Activated CD4-positive, alpha-beta T cell treated with anti-CD3 and anti-CD28 coated beads, Interleukin-2, amount 50 U/mL, for 4 hours (primary cell): ENCODE measurements around the gene DISP1.

Experiments
- DNase-seq, 2 experiments: peaks; one replicate each; pipeline ENCODE4 v3.0.0-alpha.2; 2020

DISP1 gene

GRCh38 chr1:222814536-222815439 lies at the start of gene DISP1:
Gene DISP1, plus strand, starts transcription at chr1:222815039. Its CDS starts 127,785 bp downstream, at chr1:222942824.
- DNase-seq = peak; percentile 70 to 71

DNA sequence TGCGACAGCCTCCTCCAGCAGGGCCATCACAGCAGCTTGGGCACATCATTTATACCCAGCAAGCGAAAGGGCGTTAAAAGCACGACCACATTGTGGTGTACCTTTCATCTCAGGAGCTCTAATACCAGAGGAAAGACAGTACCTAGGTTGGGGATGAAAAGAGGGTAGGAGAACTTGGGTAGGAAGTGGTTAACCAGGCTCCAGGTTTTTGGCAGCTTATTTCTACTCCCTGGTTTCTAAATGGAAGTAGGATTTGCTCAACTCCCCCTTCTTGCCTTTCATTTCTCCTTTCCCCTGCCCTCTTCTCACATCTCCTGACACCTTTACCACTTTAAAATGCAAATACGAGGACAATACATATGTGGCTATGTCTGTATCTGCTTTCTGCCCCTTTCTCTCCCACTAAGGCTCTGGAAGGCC lies 47.7 kb upstream of the DISP1 start:
- DNase-seq = no peak

GRCh38 chr1:222768592-222768991 lies 46.2 kb upstream of the DISP1 start:
- DNase-seq = no peak

DNA sequence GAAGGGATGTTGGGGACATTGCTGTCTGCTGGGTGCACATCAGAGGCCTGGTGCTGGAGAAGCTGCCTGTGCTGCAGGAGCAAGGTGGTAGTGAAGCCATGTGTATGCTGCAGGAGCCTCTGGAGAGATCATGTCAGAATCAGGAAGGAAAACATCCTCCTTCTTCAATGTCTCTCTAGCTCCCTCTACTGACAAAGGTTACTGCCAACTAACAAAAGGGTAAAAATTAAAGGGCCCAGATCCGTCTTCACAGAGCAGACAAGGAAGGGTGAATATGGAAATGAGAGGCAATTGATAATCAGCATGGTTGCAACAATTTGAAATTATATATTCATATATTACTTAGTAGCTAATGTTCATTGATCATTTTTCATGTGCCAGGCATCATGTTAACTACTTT lies 45.7 kb upstream of the DISP1 start:
- DNase-seq = no peak

- no peak for DNase-seq
Observed at GRCh38 chr1:222769971-222770620, 44.7 kb upstream of the DISP1 start.

DNA sequence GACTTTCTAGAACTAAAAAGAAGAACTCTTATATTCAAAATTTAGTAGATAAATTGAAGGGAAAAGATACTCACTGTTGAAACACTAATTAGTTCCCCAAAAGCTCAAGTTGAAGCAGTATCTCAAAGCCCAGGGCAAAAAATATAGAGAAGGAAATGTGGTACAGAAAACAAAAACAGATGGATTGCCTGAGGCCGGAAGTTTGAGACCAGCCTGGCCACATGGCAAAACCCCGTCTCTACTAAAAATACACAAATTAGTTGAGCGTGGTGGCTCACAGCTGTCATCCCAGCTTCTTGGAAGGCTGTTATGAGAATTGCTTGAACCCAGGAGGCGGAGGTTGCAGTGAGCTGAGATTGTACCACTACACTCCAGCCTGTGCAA lies 41.9 kb upstream of the DISP1 start:
- DNase-seq = no peak

DNA sequence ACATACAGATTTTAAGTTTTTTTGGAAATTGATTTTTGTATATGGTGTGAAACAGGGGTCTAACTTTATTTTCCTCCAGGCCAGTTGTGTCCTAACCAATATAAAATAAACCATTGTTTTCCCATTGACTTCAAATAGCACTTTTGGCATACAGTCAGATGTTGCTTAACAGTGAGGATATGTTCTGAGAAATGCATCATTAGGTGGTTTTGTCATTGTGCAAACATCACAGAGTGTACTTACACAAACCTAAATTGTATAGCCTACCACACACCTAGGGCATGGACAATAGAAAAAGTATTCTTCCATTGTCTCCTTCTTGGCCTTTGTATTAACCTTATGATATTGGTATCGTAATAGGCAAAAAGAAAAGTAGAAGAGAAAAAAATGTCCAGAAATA lies 37.4 kb upstream of the DISP1 start:
- DNase-seq = no peak

- no peak for DNase-seq
Observed at GRCh38 chr1:222777977-222778376, 36.9 kb upstream of the DISP1 start.

DNA sequence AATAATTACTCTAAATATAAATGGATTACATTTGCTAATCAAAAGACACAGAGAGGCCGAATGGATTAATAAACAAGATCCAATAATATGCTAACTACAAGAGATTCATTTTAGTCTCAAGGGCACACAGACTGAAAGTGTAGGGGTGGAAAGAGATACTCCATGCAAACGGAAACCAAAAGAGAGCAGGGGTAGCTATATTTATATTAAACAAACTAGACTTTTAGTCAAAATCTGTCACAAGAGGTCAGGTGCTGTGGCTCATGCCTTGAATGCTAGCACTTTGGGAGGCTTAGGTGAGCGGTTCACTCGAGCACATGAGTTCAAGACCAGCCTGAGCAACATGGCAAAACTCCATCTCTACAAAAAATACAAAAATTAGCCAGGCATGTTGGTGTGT lies 33.6 kb upstream of the DISP1 start:
- no peak for DNase-seq

GRCh38 chr1:222783051-222783450 lies 31.8 kb upstream of the DISP1 start:
- no peak for DNase-seq

DNA sequence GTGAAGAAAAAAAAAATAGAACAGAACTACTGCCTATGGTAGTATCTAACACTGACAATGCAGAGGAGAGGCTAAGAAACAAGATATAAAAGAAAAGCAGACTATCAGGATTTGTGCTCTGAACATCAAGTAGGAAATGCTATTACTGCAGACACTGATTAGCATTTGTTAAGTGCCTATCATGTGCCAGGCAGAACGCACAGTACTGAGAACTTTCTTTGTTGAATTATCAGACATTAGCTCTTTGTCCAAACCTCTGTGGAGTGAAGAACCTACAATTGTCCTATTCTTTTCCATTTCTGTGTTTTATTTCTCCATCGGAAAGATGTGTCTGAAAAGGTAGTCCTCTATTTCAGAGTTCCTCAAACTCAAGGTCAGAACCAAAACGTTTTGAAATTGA lies 30.5 kb upstream of the DISP1 start:
- DNase-seq = no peak

DNA sequence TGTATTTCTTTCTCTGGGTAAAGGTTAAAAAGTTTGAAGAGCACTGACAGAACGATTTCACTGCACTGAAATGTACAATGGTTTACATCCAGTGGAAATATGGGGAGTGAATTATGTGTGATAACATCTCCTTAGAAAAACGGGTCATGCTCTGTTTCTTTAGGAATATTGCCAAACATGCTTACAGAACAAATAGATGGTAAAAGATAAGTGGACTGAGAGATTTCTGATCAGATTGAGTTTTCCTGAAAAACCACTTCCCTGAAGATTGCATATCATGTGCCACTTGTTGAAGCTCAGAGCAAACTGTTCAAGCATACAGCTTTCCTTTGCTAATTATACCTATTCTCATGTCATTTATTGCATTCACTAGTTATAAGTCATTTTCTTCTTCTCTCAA lies 29.9 kb upstream of the DISP1 start:
- DNase-seq = no peak

DNA sequence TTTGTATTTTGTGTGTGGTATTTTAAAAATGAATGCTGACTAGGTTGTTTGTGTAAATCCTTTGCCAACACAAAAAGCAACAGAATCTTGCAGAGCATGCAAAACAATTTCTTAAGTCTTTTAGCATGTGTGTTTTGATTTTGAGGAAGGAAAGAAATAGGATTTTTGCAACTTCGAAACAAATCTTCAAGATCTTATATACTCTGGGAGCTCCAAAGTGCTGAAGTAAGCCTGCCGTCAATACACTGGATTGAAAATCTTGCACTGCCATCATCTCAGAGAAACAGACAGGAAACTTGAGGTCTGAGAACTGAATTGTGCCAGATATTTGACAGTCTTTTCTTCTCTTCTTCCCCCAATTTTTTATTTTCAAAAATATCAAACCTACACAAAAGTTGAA lies 29.3 kb upstream of the DISP1 start:
- DNase-seq = no peak

DNA sequence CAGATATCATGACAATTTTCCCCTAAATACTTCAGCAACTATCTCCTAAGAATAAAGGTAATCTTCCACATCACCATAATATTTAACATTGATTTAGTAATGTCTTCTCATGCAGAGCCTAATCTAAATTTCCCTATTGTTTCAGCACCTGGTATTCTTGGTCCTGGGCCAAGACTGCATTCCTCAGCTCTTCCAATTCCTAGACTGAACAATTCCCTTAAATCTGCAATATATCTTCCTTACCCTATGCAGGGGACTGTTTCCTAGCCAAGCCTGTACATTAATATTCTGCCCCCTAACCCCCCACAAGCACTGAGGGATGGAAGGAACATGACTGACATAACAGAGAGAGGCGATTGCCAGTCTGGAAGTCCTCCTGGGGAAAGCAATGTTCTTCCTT lies 28.7 kb upstream of the DISP1 start:
- DNase-seq = no peak

GRCh38 chr1:222787729-222788128 lies 27.1 kb upstream of the DISP1 start:
- no peak for DNase-seq

GRCh38 chr1:222788402-222789156 lies 26.3 kb upstream of the DISP1 start:
- DNase-seq = no peak

DNA sequence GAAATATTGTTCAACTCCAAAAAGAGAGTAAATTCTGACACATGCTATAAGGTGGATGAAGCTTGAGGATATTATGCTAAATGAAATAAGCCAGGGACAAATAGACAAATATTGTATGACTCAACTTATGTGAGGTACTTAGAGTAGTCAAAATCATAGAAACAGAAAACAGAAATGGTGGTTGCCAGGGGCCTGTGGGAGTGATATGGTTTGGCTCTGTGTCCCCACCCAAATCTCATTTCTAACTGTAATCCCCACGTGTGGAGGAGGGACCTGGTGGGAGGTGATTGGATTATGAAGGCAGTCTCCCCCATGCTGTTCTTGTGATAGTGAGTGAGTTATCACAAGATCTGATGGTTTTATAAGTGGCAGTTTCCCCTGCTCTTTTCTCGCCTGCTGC lies 24.7 kb upstream of the DISP1 start:
- DNase-seq = no peak

DNA sequence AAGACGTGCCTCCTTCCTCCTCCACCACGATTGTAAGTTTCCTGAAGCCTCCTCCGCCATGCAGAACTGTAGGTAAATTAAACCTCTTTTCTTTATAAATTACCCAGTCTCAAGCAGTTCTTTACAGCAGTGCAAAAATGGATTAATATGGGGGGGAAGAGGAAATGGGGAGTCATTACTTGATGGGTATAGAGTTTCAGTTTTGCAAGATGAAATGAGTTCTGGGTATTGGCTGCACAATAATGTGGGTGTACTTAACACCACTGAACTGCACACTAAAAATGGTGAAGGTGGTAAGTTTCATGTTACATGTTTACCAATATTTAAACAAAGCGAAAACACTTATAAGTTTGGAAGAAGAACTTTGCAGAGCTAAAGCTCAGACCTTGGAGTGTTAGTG lies 24.3 kb upstream of the DISP1 start:
- no peak for DNase-seq

DNA sequence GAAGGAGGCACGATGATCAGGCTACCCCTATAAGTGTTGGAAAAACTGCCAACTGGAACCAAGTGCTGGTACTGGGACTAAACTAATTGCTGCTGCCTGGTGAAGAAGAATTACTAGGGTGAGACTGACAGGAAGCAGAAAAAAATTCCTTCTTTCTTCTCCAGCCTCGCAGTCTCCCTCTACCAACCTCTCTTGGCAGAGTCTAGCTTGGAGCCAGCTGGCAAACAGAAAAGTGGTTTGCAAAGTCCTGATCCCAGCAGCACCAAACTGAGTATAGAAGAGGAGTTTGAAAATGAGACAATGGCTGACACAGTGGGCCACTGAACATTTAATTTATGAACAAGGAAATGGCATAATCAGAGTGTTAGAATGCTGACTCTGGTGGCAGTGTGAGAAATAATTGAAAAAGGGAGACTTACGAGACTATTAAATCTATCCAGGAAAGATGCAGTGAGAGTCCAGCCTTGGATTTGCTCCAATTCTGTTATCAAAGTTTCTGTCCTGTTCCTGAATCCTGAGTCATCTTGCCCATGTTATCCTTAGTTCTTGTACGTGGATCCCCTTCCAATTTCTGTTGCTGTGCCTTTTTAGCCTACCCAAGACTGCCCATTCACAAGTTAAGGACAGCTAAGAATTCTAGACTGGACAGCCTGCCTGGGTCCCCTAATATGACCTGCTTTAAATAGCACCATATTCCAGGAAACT lies 23.7 kb upstream of the DISP1 start:
- no peak for DNase-seq

GRCh38 chr1:222792744-222793143 lies 22.1 kb upstream of the DISP1 start:
- no peak for DNase-seq

- no peak for DNase-seq
Observed at GRCh38 chr1:222794656-222795474, 20.0 kb upstream of the DISP1 start.

DNA sequence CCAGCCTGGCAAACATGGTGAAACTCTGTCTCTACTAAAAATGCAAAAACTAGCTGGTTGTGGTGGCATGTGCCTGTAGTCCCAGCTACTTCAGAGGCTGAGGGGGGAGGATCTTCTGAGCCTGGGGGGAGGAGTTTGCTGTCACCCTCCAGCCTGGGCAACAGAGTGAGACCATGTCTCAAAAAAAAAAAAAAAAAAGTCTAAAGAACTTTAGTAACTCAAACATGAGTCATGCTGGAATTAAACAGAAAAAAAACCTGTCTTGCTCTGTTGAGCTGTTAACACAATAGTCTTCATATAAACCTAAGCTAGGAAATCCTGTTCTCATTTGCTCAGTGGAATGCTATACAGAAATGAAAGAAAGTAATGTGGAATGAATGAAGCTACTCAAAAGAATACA lies 16.7 kb upstream of the DISP1 start:
- peak in 1 of 2 experiments; percentile 9 for DNase-seq
